Measurements from ENCODE around the gene SV2A.
"Not testable (repeated sequence)": the region's sequence is repeated elsewhere in the genome, so short reads cannot be mapped to it uniquely, and the experiment has no call there.

DNA sequence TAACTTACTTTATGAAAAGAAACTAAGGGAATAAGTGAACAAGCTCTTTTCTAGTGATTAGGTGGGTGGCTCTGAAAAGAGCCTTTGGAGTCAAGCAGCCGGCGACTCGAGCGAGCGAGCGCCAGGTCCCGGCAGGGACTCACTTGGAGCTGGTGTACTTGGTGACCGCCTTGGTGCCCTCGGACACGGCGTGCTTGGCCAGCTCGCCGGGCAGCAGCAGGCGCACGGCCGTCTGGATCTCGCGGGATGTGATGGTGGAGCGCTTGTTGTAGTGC, 31.6 kb downstream of the SV2A start:
- TF ChIP-seq CTCF, POLR2A, POLR2AphosphoS5 (IDR thresholded peaks at IDR 0.05): not testable (repeated sequence)
